Stimulated activated naive CD4-positive, alpha-beta T cell treated with Interleukin-2 at 50 U/mL for 16 hours (primary cell): ENCODE data around the gene SOX5.
"Not testable (repeated sequence)": the region's sequence is repeated elsewhere in the genome, so short reads cannot be mapped to it uniquely, and the experiment has no call there.

ENCODE experiments used
- DNase-seq: peaks from one replicate; lab custom pipeline; 2025; lab: John Stamatoyannopoulos, UW

SOX5 gene

GRCh38 chr12:23756416-23756815 lies 193.1 kb downstream of the SOX5 start:
- no peak for DNase-seq

DNA sequence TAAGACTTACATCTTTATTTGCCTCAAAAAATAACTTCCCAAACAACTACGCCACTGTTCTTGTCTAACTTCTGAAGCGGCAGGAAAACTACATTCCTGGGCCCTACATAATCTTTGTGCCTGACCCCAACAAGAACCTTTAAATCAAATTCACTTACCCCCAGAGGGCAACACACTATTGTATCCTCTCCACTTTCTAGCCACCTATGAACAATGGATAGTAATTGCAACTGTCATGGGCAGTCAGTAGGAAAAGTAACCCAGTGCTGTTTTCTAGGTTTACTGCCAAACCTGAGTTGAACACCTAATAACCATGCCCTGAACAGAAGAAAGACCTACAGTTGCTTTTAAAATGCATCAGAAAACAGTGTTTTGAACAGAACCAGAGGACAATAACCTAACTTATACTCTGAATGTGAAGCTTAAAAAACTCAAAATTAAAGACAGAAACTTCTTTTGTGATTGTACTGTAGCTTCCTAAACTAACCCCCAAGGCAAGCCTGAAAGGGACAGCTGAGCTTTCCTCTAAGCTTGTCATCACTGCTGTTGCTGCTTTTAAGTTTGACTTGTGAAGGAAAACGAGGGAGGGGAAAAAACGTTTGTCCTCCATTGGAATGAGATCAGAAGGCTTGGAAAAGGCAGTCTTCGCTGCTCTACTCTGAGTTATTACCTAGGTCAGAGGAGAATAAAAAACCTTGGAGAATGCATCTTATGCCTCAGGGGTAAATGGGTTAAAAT lies 195.7 kb downstream of the SOX5 start:
- no peak for DNase-seq

DNA sequence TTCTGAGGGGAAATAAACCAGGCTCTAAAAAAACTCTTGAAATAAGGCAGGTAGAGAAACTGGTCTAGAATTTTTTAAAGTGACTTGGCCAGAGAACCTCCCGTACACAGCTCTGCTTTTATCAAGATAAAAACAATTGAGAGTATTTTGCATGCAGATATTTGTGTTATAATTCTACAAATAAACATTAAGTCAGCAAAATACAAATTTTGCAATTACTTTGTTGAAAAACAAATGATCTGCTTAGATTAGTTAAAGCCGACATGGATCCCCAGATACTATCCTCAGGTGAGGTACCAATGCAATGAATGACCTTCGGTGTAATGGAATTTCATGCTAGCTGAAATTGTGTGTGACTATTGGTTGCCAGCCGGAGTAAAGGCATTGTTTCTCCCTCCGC lies 197.2 kb downstream of the SOX5 start:
- no peak for DNase-seq

- no peak for DNase-seq
These were observed 197.8 kb downstream of the SOX5 start for GRCh38 chr12:23751641-23752040.

DNA sequence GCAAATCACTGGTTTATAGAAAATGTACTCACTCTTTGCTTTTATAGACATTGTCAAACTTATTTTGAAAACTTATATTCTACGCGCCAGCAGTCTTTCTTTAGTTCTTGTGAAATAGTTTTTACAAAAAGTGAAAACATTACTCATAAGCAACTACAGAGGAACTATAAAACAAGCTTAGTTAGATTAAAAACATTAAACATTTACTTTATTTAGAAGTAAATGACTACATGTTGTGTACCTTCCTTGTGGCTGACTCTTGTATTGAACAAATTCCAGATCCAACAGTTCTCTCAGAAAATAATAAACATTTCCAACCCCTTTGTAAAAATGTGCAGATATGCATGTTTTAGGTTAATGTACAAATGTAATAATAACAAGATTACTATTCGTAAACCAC lies 198.5 kb downstream of the SOX5 start:
- no peak for DNase-seq

- DNase-seq: no peak
These were observed 204.8 kb downstream of the SOX5 start for GRCh38 chr12:23744696-23745095.

DNA sequence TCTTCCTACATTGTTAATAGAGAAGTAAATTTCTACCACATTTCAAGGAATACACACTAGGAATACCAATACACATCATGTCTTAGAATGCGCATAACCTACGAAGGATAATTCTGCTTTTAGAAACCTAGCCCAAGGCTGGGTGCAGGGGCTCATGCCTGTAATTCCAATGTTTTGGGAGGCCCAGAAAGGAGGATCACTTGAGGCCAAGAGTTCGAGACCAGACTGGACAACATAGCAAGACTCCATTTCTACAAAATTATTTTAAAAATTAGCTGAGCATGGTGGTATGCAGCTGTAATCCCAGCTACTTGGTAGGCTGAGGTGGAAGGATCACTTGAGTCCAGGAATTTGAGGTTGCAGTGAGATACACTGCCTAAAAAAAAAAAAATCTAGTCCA lies 206.9 kb downstream of the SOX5 start:
- DNase-seq: no peak

- DNase-seq: no peak
These were observed 218.0 kb downstream of the SOX5 start for GRCh38 chr12:23731493-23731892.

GRCh38 chr12:23731035-23731434 lies 218.4 kb downstream of the SOX5 start:
- no peak for DNase-seq

- no peak for DNase-seq
These were observed 220.1 kb downstream of the SOX5 start for GRCh38 chr12:23729359-23729758.

- no peak for DNase-seq
These were observed 222.8 kb downstream of the SOX5 start for GRCh38 chr12:23726646-23727045.

- no peak for DNase-seq
These were observed 226.8 kb downstream of the SOX5 start for GRCh38 chr12:23722655-23723054.

- DNase-seq: no peak
These were observed 228.2 kb downstream of the SOX5 start for GRCh38 chr12:23721268-23721667.

DNA sequence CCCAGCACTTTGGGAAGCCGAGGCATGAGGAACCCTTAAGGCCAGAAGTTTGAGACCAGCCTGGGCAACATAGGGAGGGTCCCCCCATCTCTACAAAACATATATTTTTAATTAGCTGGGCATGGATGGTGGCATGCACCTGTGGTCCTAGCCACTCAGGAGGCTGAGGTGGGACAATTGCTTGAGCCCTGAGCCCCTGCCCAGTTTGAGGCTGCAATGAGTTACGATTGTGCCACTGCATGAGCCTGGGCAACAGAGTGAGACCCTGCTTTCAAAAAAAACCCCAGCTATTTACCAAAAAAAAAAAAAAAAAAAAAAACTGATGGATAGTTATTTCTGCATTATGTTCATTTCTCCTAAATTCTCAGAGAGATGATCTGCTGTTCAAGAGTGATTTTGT lies 230.0 kb downstream of the SOX5 start:
- no peak for DNase-seq

- not testable (repeated sequence) for DNase-seq
These were observed 239.1 kb downstream of the SOX5 start for GRCh38 chr12:23710361-23710760.

DNA sequence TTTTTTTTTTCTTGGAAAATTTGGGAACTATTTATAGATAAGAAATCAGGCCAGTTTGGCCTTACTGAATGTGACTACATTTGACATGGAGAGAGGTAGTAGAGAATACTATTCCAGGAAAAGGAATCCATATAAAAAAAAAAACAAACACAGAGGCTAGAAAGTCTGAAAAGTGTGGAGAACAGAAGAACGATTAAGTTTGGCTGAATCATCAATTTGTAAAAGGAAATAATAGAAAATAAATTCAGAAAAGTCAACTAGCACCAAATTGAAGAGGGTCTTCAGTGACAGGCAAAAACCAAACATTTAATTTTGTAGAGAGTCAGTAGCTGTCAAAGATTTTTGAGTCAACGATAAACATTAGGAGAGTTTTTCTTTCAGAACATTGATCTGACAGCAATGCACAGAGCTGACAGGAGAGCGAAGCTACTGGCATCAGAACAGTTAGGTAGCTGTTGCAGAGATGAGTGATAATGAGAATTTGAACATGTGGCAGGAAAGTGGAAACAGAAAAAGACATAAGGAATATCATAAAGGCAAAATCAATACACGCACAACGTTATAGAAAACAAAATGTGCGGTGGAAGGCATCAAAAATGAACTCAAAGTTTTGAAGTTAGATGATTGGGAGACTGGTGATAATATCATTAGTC lies 241.2 kb downstream of the SOX5 start:
- DNase-seq: no peak

- DNase-seq: no peak
These were observed 242.2 kb downstream of the SOX5 start for GRCh38 chr12:23707270-23707669.

GRCh38 chr12:23704992-23705943 lies 244.2 kb downstream of the SOX5 start:
- no peak for DNase-seq

- no peak for DNase-seq
These were observed 246.4 kb downstream of the SOX5 start for GRCh38 chr12:23703051-23703450.

DNA sequence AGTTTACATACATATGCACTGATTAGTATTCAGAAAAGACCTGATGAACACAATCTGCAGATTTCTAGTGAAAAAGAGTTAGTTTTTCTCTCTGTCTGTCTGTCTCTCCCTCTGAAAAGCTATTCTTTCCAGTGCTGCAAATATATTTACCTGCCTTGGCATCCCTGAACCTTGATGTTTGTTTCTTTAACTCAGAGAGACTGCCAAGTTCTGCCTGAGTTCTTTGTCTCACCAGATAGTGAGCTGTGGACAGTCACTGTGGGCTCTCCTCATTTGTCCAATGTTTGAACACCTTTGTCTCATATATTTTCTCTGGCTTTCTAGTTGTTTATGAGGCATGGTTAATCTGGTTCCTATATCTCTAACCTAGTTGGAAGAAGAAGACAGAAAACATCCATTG lies 250.4 kb downstream of the SOX5 start:
- no peak for DNase-seq

- DNase-seq: no peak
These were observed 254.6 kb downstream of the SOX5 start for GRCh38 chr12:23694920-23695319.

DNA sequence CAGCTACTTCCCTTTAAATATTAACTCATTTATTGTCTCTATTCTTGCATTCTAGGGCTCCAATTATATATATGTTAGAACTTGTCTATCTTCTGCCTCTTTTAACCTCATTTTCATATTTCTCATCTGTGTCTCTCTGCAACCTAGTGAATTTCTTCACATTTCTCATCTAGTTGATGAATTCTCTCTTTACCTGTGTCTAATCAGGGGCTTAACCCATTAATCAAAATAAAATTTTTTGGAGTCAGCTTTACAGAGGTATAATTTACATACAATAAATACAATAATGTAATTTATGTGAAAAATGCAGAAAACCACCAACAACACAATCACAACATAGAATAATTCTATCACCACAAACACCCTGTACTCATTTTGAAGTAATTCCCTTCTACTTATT lies 255.2 kb downstream of the SOX5 start:
- no peak for DNase-seq

DNA sequence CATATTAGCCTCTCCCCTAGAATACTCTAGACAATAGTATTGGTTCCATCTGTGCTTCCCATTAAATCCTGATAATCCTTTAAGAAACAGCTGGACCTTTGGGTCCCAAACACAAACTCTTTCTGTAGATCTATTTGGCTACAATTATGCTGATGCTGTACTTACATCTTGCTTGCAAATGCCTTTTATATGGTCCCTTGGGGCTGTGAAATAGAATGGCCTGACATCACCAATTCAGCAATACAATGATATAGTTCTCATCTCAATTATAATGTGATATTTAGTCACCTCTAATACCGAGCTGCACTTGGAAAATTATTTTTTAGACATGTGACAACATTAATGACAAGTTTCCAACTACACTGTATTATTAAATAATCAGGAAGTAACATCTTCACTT lies 261.5 kb downstream of the SOX5 start:
- DNase-seq: no peak
